ENCODE results near the gene ZNF441.

GRCh38 chr19:11807099-11807380 lies 40.2 kb downstream of the ZNF441 start:
- TF ChIP-seq CTCF (IDR thresholded peaks at IDR 0.05; ENCODE audit: low read depth, low read length) (no peak), POLR2A (IDR thresholded peaks at IDR 0.05; ENCODE audit: extremely low read depth, insufficient read length) (no peak)

Measured in NB4 (cell line).